Measurements from ENCODE around the gene ANKRA2. TPM values are rescaled to one million over a fixed set of nuclear protein-coding genes. Genes with fewer than 3 reads are reported as not detected.
A peak's percentile ranks its signal among the peaks of the same experiment; 100 is the strongest.
"Not testable (repeated sequence)": the region's sequence is repeated elsewhere in the genome, so short reads cannot be mapped to it uniquely, and the experiment has no call there.

The ANKRA2 gene
- total RNA-seq, 2 donors from 2014 or later, result 15.0 to 35.7 TPM

GRCh38 chr5:73532195-73532594 lies 33.2 kb downstream of the ANKRA2 start:
- no peak for ATAC-seq (replicated peaks)
- Mint-ChIP-seq H3K9me3 (no peaks in the 10 kb centered on the region), H3K4me3 (no peak overlapping the region), H3K36me3 (ENCODE audit: low read depth) (no peaks in the 10 kb centered on the region), H3K4me1 (no peaks in the 10 kb centered on the region), H3K27me3 (peaks cover 28% of the 10 kb centered on the region), H3K27ac (no peak overlapping the region)

- peaks cover 28% of the 10 kb centered on the region for H3K27me3 Mint-ChIP-seq
- no peaks in the 10 kb centered on the region for H3K36me3 Mint-ChIP-seq (ENCODE audit: low read depth)
- no peak overlapping the region for H3K4me3 Mint-ChIP-seq
- no peaks in the 10 kb centered on the region for H3K9me3 Mint-ChIP-seq
- no peak for ATAC-seq (replicated peaks)
- H3K4me1 Mint-ChIP-seq, result no peaks in the 10 kb centered on the region
- H3K27ac Mint-ChIP-seq, result no peak overlapping the region
These were observed 34.1 kb downstream of the ANKRA2 start for GRCh38 chr5:73531356-73531755.

- H3K9me3 Mint-ChIP-seq, result no peaks in the 10 kb centered on the region
- no peak overlapping the region for H3K27ac Mint-ChIP-seq
- no peak overlapping the region for H3K4me3 Mint-ChIP-seq
- no peaks in the 10 kb centered on the region for H3K4me1 Mint-ChIP-seq
- H3K27me3 Mint-ChIP-seq, result peaks cover 18% of the 10 kb centered on the region
- ATAC-seq (replicated peaks), result no peak
- H3K36me3 Mint-ChIP-seq (ENCODE audit: low read depth), result no peaks in the 10 kb centered on the region
These were observed 36.4 kb downstream of the ANKRA2 start for GRCh38 chr5:73529081-73529480.

GRCh38 chr5:73528248-73528647 lies 37.2 kb downstream of the ANKRA2 start:
- Mint-ChIP-seq H3K36me3 (ENCODE audit: low read depth) (no peaks in the 10 kb centered on the region), H3K4me1 (no peaks in the 10 kb centered on the region), H3K9me3 (no peaks in the 10 kb centered on the region), H3K4me3 (no peak overlapping the region), H3K27ac (no peak overlapping the region), H3K27me3 (peaks cover 17% of the 10 kb centered on the region)
- ATAC-seq (replicated peaks), result no peak

- no peaks in the 10 kb centered on the region for H3K27me3 Mint-ChIP-seq
- no peak for ATAC-seq (replicated peaks)
- no peaks in the 10 kb centered on the region for H3K4me1 Mint-ChIP-seq
- H3K27ac Mint-ChIP-seq, result no peak overlapping the region
- H3K36me3 Mint-ChIP-seq (ENCODE audit: low read depth), result no peaks in the 10 kb centered on the region
- no peaks in the 10 kb centered on the region for H3K9me3 Mint-ChIP-seq
- H3K4me3 Mint-ChIP-seq, result no peak overlapping the region
These were observed 39.7 kb downstream of the ANKRA2 start for GRCh38 chr5:73525606-73526203.

GRCh38 chr5:73523861-73524260 lies 41.6 kb downstream of the ANKRA2 start:
- no peaks in the 10 kb centered on the region for H3K27me3 Mint-ChIP-seq
- no peaks in the 10 kb centered on the region for H3K4me1 Mint-ChIP-seq
- ATAC-seq (replicated peaks), result no peak
- no peak overlapping the region for H3K27ac Mint-ChIP-seq
- no peaks in the 10 kb centered on the region for H3K9me3 Mint-ChIP-seq
- H3K4me3 Mint-ChIP-seq, result no peak overlapping the region
- no peaks in the 10 kb centered on the region for H3K36me3 Mint-ChIP-seq (ENCODE audit: low read depth)

- no peaks in the 10 kb centered on the region for H3K36me3 Mint-ChIP-seq (ENCODE audit: low read depth)
- no peaks in the 10 kb centered on the region for H3K27me3 Mint-ChIP-seq
- H3K27ac Mint-ChIP-seq, result no peak overlapping the region
- no peak for ATAC-seq (replicated peaks)
- H3K9me3 Mint-ChIP-seq, result no peaks in the 10 kb centered on the region
- no peak overlapping the region for H3K4me3 Mint-ChIP-seq
- no peaks in the 10 kb centered on the region for H3K4me1 Mint-ChIP-seq
These were observed 42.5 kb downstream of the ANKRA2 start for GRCh38 chr5:73522989-73523388.

- ATAC-seq (replicated peaks), result peak; percentile 96
- no peaks in the 10 kb centered on the region for H3K4me1 Mint-ChIP-seq
- H3K9me3 Mint-ChIP-seq, result no peaks in the 10 kb centered on the region
- H3K27ac Mint-ChIP-seq, result no peak overlapping the region
- no peaks in the 10 kb centered on the region for H3K36me3 Mint-ChIP-seq (ENCODE audit: low read depth)
- H3K27me3 Mint-ChIP-seq, result no peaks in the 10 kb centered on the region
- peak overlapping the region; percentile 41 for H3K4me3 Mint-ChIP-seq
These were observed 45.7 kb downstream of the ANKRA2 start for GRCh38 chr5:73519531-73520283.

GRCh38 chr5:73515232-73515631 lies 50.2 kb downstream of the ANKRA2 start:
- Mint-ChIP-seq H3K4me1 (no peaks in the 10 kb centered on the region), H3K4me3 (no peak overlapping the region), H3K9me3 (no peaks in the 10 kb centered on the region), H3K27ac (no peak overlapping the region), H3K27me3 (no peaks in the 10 kb centered on the region), H3K36me3 (ENCODE audit: low read depth) (no peaks in the 10 kb centered on the region)
- ATAC-seq (replicated peaks), result no peak

GRCh38 chr5:73514418-73514817 lies 51.0 kb downstream of the ANKRA2 start:
- Mint-ChIP-seq H3K4me1 (no peaks in the 10 kb centered on the region), H3K4me3 (no peak overlapping the region), H3K36me3 (ENCODE audit: low read depth) (no peaks in the 10 kb centered on the region), H3K27ac (no peak overlapping the region), H3K27me3 (no peaks in the 10 kb centered on the region), H3K9me3 (no peaks in the 10 kb centered on the region)
- no peak for ATAC-seq (replicated peaks)

GRCh38 chr5:73513996-73514395 lies 51.4 kb downstream of the ANKRA2 start:
- Mint-ChIP-seq H3K36me3 (ENCODE audit: low read depth) (peaks cover 3% of the 10 kb centered on the region), H3K9me3 (no peaks in the 10 kb centered on the region)
- no peak for ATAC-seq (replicated peaks)

GRCh38 chr5:73508521-73508920 lies 56.9 kb downstream of the ANKRA2 start:
- H3K27ac Mint-ChIP-seq, H3K27me3 Mint-ChIP-seq, H3K9me3 Mint-ChIP-seq, H3K4me3 Mint-ChIP-seq, H3K4me1 Mint-ChIP-seq: not testable (repeated sequence)
- peaks cover 47% of the 10 kb centered on the region for H3K36me3 Mint-ChIP-seq (ENCODE audit: low read depth)
- ATAC-seq (replicated peaks), result peak; percentile 67

More at GRCh38 chr5:73513996-73514395, 51.4 kb downstream of the ANKRA2 start:
- no peak overlapping the region for H3K27ac Mint-ChIP-seq
- H3K27me3 Mint-ChIP-seq, result no peaks in the 10 kb centered on the region
- no peaks in the 10 kb centered on the region for H3K4me1 Mint-ChIP-seq
- no peak overlapping the region for H3K4me3 Mint-ChIP-seq

- ATAC-seq (replicated peaks), result no peak
- no peak overlapping the region for H3K27ac Mint-ChIP-seq
These were observed 58.4 kb downstream of the ANKRA2 start for GRCh38 chr5:73507062-73507461.

GRCh38 chr5:73506459-73506955 lies 58.9 kb downstream of the ANKRA2 start:
- ATAC-seq (replicated peaks), result no peak
- no peak overlapping the region for H3K4me3 Mint-ChIP-seq
- no peak overlapping the region for H3K27ac Mint-ChIP-seq
- H3K4me1 Mint-ChIP-seq, result peaks cover 1% of the 10 kb centered on the region
- no peaks in the 10 kb centered on the region for H3K9me3 Mint-ChIP-seq
- H3K27me3 Mint-ChIP-seq, result no peaks in the 10 kb centered on the region
- H3K36me3 Mint-ChIP-seq (ENCODE audit: low read depth), result peaks cover 67% of the 10 kb centered on the region

More at GRCh38 chr5:73507062-73507461, 58.4 kb downstream of the ANKRA2 start:
- H3K36me3 Mint-ChIP-seq (ENCODE audit: low read depth), result peaks cover 61% of the 10 kb centered on the region
- H3K4me1 Mint-ChIP-seq, result no peaks in the 10 kb centered on the region
- H3K27me3 Mint-ChIP-seq, result no peaks in the 10 kb centered on the region
- H3K9me3 Mint-ChIP-seq, result no peaks in the 10 kb centered on the region
- H3K4me3 Mint-ChIP-seq, result no peak overlapping the region
